HEK293 (cell line): ENCODE results near the gene MARCHF3.

Experiments
- CTCF ChIA-PET: fragments of 350-600 bp; formaldehyde crosslinking; extraction: SDS; loops from one replicate; lab custom pipeline; 2021; ENCODE audit warnings: antibody characterized with exemption; lab: Yijun Ruan, JAX
- POLR2A ChIA-PET: fragments of 300-600 bp; formaldehyde crosslinking; extraction: SDS; loops from one replicate; lab custom pipeline; 2020; ENCODE audit warnings: antibody characterized with exemption, inconsistent platforms; lab: Yijun Ruan, JAX
- H3K27ac ChIP-seq: fragments of 200-500 bp; sonication (Bioruptor generic); 2 replicates; pipeline ENCODE4 v1.5.1; 2014; ENCODE audit warnings: low read depth, low read length, control low read depth, inconsistent platforms; ENCODE audit errors: extremely low read depth
- H3K36me3 ChIP-seq, 2 experiments: fragments of 200-500 bp in 1 of 2; sonication (Bioruptor generic) in 1 of 2; 1 replicate in 1 of 2; 2 replicates in 1 of 2; pipeline ENCODE4 v1.5.1; 2014 to 2017; ENCODE audit warnings: inconsistent platforms in 2 of 2, low read length in 2 of 2; ENCODE audit not compliant: control insufficient read depth in 2 of 2, insufficient read depth in 1 of 2
- H3K4me1 ChIP-seq: fragments of 200-500 bp; sonication (Bioruptor generic); 2 replicates; pipeline ENCODE4 v1.5.1; 2014; ENCODE audit warnings: mild to moderate bottlenecking, low read length, inconsistent platforms; ENCODE audit not compliant: control insufficient read depth, insufficient read depth
- H3K4me3 ChIP-seq: 2 replicates; pipeline ENCODE4 v1.5.1; 2011; ENCODE audit warnings: low read depth, mild to moderate bottlenecking, control low read depth, low read length, moderate library complexity
- H3K9me3 ChIP-seq: fragments of 200-500 bp; sonication (Bioruptor generic); 2 replicates; pipeline ENCODE4 v1.5.1; 2014; ENCODE audit warnings: low read depth, low read length, inconsistent platforms; ENCODE audit not compliant: control insufficient read depth, insufficient read depth
- BCL6B ChIP-seq: fragments of 450-650 bp; formaldehyde crosslinking; IDR thresholded peaks from 2 replicates; pipeline ENCODE4 v1.5.1; 2017; ENCODE audit warnings: missing biosample characterization, missing genetic modification characterization
- FEZF1 ChIP-seq: fragments of 450-650 bp; formaldehyde crosslinking; IDR thresholded peaks from 2 replicates; pipeline ENCODE4 v1.5.1; 2016; ENCODE audit warnings: missing biosample characterization, missing genetic modification characterization
- GLIS1 ChIP-seq: fragments of 450-650 bp; formaldehyde crosslinking; IDR thresholded peaks from 2 replicates; pipeline ENCODE4 v1.5.1; 2016; ENCODE audit warnings: missing biosample characterization, missing genetic modification characterization
- HOXA7 ChIP-seq: sonication (generic); formaldehyde crosslinking; IDR thresholded peaks from 2 replicates; pipeline ENCODE4 v1.8.1; 2022; ENCODE audit warnings: missing genetic modification reagents, borderline replicate concordance
- KLF8 ChIP-seq: fragments of 450-650 bp; formaldehyde crosslinking; IDR thresholded peaks from 2 replicates; pipeline ENCODE4 v1.5.1; 2016; ENCODE audit warnings: missing biosample characterization, missing genetic modification characterization
- PBX3 ChIP-seq: sonication (generic); formaldehyde crosslinking; IDR thresholded peaks from 2 replicates; pipeline ENCODE4 v1.8.1; 2022; ENCODE audit warnings: mild to moderate bottlenecking, moderate library complexity, missing genetic modification reagents
- TRIM28 ChIP-seq: IDR thresholded peaks from 2 replicates; pipeline ENCODE4 v1.6.1; 2011; ENCODE audit warnings: low read length, control low read depth, borderline replicate concordance
- WT1 ChIP-seq: fragments of 450-650 bp; formaldehyde crosslinking; IDR thresholded peaks from 2 replicates; pipeline ENCODE4 v1.5.1; 2016; ENCODE audit warnings: missing biosample characterization, missing genetic modification characterization
- ZBTB44 ChIP-seq: fragments of 450-650 bp; IDR thresholded peaks from 2 replicates; pipeline ENCODE4 v1.5.1; 2018; ENCODE audit warnings: missing biosample characterization, mild to moderate bottlenecking, missing genetic modification characterization
- ZNF132 ChIP-seq: fragments of 450-650 bp; formaldehyde crosslinking; IDR thresholded peaks from 2 replicates; pipeline ENCODE4 v1.5.1; 2017; ENCODE audit warnings: missing biosample characterization, missing genetic modification characterization, borderline replicate concordance
- ZNF148 ChIP-seq: fragments of 450-650 bp; formaldehyde crosslinking; IDR thresholded peaks from 2 replicates; pipeline ENCODE4 v1.5.0; 2017; ENCODE audit warnings: missing biosample characterization, missing genetic modification characterization, borderline replicate concordance
- ZNF19 ChIP-seq: fragments of 450-650 bp; formaldehyde crosslinking; IDR thresholded peaks from 2 replicates; pipeline ENCODE4; 2016; ENCODE audit warnings: missing biosample characterization, missing genetic modification characterization, low read depth
- ZNF2 ChIP-seq: fragments of 450-650 bp; formaldehyde crosslinking; IDR thresholded peaks from 2 replicates; pipeline ENCODE4 v1.5.1; 2016; ENCODE audit warnings: missing biosample characterization, missing genetic modification characterization
- ZNF202 ChIP-seq: fragments of 450-650 bp; formaldehyde crosslinking; IDR thresholded peaks from 2 replicates; pipeline ENCODE4 v1.5.1; 2016; ENCODE audit warnings: missing biosample characterization, missing genetic modification characterization, borderline replicate concordance
- ZNF221 ChIP-seq: fragments of 450-650 bp; formaldehyde crosslinking; IDR thresholded peaks from 2 replicates; pipeline ENCODE4 v1.5.1; 2017; ENCODE audit warnings: missing biosample characterization, missing genetic modification characterization, borderline replicate concordance
- ZNF280D ChIP-seq: fragments of 450-650 bp; formaldehyde crosslinking; IDR thresholded peaks from 2 replicates; pipeline ENCODE4 v1.5.1; 2016; ENCODE audit warnings: missing biosample characterization, missing genetic modification characterization
- ZNF518A ChIP-seq: fragments of 450-650 bp; formaldehyde crosslinking; conservative IDR thresholded peaks from 2 replicates; pipeline ENCODE4 v1.5.1; 2016; ENCODE audit warnings: low read depth, missing biosample characterization, missing genetic modification characterization
- ZNF529 ChIP-seq: fragments of 450-650 bp; formaldehyde crosslinking; IDR thresholded peaks from 2 replicates; pipeline ENCODE4 v1.5.1; 2017; ENCODE audit warnings: missing genetic modification characterization, missing biosample characterization; ENCODE audit not compliant: insufficient replicate concordance
- ZNF544 ChIP-seq: fragments of 450-650 bp; formaldehyde crosslinking; IDR thresholded peaks from 2 replicates; pipeline ENCODE4 v1.5.0; 2017; ENCODE audit warnings: missing biosample characterization, missing genetic modification characterization

Gene MARCHF3

GRCh38 chr5:127079994-127080491, 49.7 kb upstream of the MARCHF3 start (continued):
- TF ChIP-seq ZNF148 (tag by site-specific recombination) (no peak), TRIM28 (peak; percentile 67; the same call in 1 of the 2 replicates), ZBTB44 (0 out of 2 replicates have a peak, but pooled peaks have one; percentile 18), ZNF132 (tag by site-specific recombination) (no peak), ZNF202 (no peak), ZNF2 (tag by site-specific recombination) (no peak), FEZF1 (tag by site-specific recombination) (peak; percentile 55), ZNF518A (0 out of 2 replicates have a peak, but pooled peaks have one; percentile 15)

GRCh38 chr5:127077366-127077765, 47.0 kb upstream of the MARCHF3 start:
- no peak overlapping the region for H3K27ac ChIP-seq
- peaks cover 13% of the 10 kb centered on the region for H3K4me1 ChIP-seq
- no peak overlapping the region for H3K4me3 ChIP-seq
- ChIA-PET CTCF (no interaction called here), POLR2A (no interaction called here)
- H3K36me3 ChIP-seq: no peaks in the 10 kb centered on the region
- no peaks in the 10 kb centered on the region for H3K9me3 ChIP-seq
- no peak for TF ChIP-seq ZBTB44
- no peak for TF ChIP-seq HOXA7
- TF ChIP-seq BCL6B: no peak
- TF ChIP-seq ZNF19 (tag by site-specific recombination): no peak
- no peak for TF ChIP-seq ZNF280D (tag by site-specific recombination)
- TF ChIP-seq WT1: no peak
- no peak for TF ChIP-seq ZNF529 (tag by site-specific recombination)
- TF ChIP-seq ZNF221: no peak
- TF ChIP-seq KLF8 (tag by site-specific recombination): no peak
- TF ChIP-seq GLIS1: no peak
- no peak for TF ChIP-seq ZNF544 (tag by site-specific recombination)
- TF ChIP-seq ZNF132 (tag by site-specific recombination): no peak
- no peak for TF ChIP-seq PBX3 (CRISPR knock-in tag)
